Measurements from ENCODE around the gene NF1.
"Not testable (repeated sequence)": the region's sequence is repeated elsewhere in the genome, so short reads cannot be mapped to it uniquely, and the experiment has no call there.

Gene NF1

DNA sequence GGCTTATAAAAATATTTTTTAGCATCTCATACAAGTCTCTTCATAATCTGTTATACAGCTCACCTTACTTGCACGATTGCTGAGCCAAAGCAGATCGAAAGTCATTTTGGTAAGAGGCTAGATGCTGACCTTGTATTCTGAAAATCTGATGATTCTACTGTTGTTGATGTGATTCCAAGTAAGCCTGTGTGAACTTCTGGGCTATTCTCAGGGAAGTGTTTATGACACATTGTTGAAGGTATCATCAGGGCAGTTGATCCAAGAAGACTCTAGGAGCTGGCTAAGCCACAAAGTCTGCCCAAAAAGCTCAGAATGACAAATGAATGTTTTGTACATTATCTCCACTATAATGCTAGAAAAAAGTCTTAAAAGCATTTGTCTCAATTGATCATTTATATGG lies 186.3 kb downstream of the NF1 start:
- Histone ChIP-seq H3K9me3 (ENCODE audit: low read depth, low read length) (no peaks in the 10 kb centered on the region), H3K27ac (no peak overlapping the region), H3K9ac (ENCODE audit: insufficient read length) (no peak overlapping the region), H3K4me3 (no peak overlapping the region), H3K36me3 (ENCODE audit: insufficient read depth, low read length) (peaks cover 13% of the 10 kb centered on the region; the same call in 1 of the 2 replicates)
- DNase-seq (ENCODE audit: low read depth, low spot score) = no peak
- TF ChIP-seq POLR2AphosphoS5 (IDR thresholded peaks at IDR 0.05; ENCODE audit: borderline replicate concordance, low read depth, low read length) = no peak
- no peak for TF ChIP-seq FOXP2 (optimal IDR thresholded peaks at IDR 0.05; ENCODE audit: control extremely low read depth, extremely low read length, insufficient read depth)
- TF ChIP-seq EZH2 (IDR thresholded peaks at IDR 0.05) = no peak

DNA sequence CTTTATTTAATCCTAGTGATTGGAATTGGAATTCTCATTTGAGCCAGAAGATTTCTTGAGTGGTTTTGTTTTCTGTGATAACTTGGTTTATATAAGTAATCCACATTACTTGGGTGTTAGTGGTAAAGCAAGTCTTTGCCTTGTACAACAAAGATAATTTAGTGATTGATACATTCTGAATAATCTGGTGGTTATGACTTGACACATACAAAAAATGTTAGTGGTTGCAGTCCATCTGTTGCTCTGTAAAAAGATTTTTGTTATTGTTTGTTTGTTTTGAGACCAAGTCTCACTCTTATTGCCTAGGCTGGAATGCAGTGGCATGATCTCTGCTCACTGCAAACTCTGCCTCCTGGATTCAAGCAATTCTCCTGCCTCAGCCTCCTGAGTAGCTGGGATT lies 189.1 kb downstream of the NF1 start:
- Histone ChIP-seq H3K9ac (ENCODE audit: insufficient read length) (no peak overlapping the region), H3K27ac (no peak overlapping the region), H3K9me3 (ENCODE audit: low read depth, low read length) (no peaks in the 10 kb centered on the region), H3K36me3 (ENCODE audit: insufficient read depth, low read length) (0 out of 2 replicates have a peak, but pooled peaks cover 12% of the 10 kb centered on the region), H3K4me3 (no peak overlapping the region)
- TF ChIP-seq FOXP2 (optimal IDR thresholded peaks at IDR 0.05; ENCODE audit: control extremely low read depth, extremely low read length, insufficient read depth) (no peak), POLR2AphosphoS5 (IDR thresholded peaks at IDR 0.05; ENCODE audit: borderline replicate concordance, low read depth, low read length) (no peak), EZH2 (IDR thresholded peaks at IDR 0.05) (no peak)
- DNase-seq (ENCODE audit: low read depth, low spot score) = no peak

DNA sequence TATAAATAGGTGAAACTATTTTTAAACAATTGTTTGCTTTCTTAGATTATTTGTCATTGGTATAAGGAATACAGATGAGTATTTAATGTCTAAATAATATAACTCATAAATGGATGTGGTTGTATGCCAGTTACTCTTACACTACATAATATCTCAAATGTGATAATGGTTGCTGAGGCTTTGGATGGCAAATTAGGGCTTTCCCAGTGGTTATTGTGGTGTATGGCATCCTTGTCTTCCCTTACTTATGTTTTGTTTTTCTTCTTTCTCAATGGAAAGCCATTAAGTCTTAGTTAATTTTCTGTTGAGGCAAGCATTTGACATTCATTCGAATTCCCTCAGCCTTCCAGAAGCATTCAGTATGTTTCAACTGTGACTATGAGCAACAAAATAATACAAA lies 191.8 kb downstream of the NF1 start:
- Histone ChIP-seq H3K4me3 (no peak overlapping the region), H3K9me3 (ENCODE audit: low read depth, low read length) (no peaks in the 10 kb centered on the region), H3K27ac (no peak overlapping the region), H3K9ac (ENCODE audit: insufficient read length) (no peak overlapping the region), H3K36me3 (ENCODE audit: insufficient read depth, low read length) (peaks cover 11% of the 10 kb centered on the region)
- TF ChIP-seq FOXP2 (optimal IDR thresholded peaks at IDR 0.05; ENCODE audit: control extremely low read depth, extremely low read length, insufficient read depth) (no peak), POLR2AphosphoS5 (IDR thresholded peaks at IDR 0.05; ENCODE audit: borderline replicate concordance, low read depth, low read length) (no peak), EZH2 (IDR thresholded peaks at IDR 0.05) (no peak)
- DNase-seq (ENCODE audit: low read depth, low spot score) = no peak

DNA sequence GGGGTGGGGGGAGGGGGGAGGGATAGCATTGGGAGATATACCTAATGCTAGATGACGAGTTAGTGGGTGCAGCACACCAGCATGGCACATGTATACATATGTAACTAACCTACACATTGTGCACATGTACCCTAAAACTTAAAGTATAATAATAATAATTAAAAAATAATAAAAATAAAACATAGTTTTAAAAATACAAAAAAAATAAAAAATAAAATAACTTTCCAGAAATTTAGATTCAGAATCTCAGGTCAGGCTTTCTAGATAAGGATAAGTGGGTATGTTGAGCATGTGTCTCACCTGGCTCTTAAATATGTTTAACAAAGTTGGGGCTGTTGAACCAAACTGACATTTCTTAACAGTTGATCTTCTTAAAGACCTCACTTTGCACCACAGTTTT lies 193.2 kb downstream of the NF1 start:
- peaks cover 15% of the 10 kb centered on the region for H3K36me3 ChIP-seq (ENCODE audit: insufficient read depth, low read length)
- not testable (repeated sequence) for H3K4me3 ChIP-seq; H3K27ac ChIP-seq; DNase-seq (ENCODE audit: low read depth, low spot score); H3K9ac ChIP-seq (ENCODE audit: insufficient read length); H3K9me3 ChIP-seq (ENCODE audit: low read depth, low read length)

DNA sequence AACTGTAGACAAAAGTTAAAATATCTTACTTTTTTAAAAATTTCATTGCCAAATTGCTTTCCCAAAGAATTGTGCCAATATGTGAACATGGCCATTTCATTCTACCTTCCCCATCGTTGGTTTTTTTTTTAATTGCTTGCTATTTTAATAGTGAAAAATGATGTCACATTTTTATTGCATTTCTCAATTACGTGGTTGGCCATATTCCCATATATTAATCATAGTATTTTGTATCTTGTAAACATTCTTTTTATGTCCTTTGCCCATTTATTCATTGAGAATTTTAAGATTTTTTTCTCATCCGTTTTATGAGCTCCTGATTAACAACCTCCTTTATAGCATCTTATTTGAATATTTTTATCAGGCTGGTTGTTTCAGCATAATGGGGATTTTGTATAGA lies 195.0 kb downstream of the NF1 start:
- no peak for DNase-seq (ENCODE audit: low read depth, low spot score)
- TF ChIP-seq EZH2 (IDR thresholded peaks at IDR 0.05) = no peak
- no peak for TF ChIP-seq POLR2AphosphoS5 (IDR thresholded peaks at IDR 0.05; ENCODE audit: borderline replicate concordance, low read depth, low read length)
- no peak for TF ChIP-seq FOXP2 (optimal IDR thresholded peaks at IDR 0.05; ENCODE audit: control extremely low read depth, extremely low read length, insufficient read depth)
- Histone ChIP-seq H3K9ac (ENCODE audit: insufficient read length) (no peak overlapping the region), H3K36me3 (ENCODE audit: insufficient read depth, low read length) (peaks cover 15% of the 10 kb centered on the region), H3K4me3 (no peak overlapping the region), H3K27ac (no peak overlapping the region), H3K9me3 (ENCODE audit: low read depth, low read length) (no peaks in the 10 kb centered on the region)

DNA sequence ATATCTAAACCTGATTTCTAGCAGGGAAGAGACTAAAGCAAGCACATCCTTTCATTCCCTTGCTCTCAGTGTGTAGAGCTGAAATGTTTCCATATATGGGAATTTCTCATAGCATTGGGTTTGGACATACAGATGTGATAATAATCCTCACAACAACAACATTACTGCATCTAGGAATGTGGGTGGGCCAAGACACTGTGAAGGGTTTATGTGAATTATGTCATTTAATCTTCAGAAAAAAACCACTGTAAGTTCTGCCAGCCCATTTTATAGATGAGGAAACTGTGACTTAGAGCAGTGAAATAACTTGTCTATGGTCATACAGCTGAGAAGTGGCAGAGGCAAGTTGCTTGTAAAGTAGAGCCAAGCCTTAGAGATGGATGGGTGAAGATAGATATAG lies 197.0 kb downstream of the NF1 start:
- Histone ChIP-seq H3K9ac (ENCODE audit: insufficient read length) (no peak overlapping the region), H3K4me3 (no peak overlapping the region), H3K36me3 (ENCODE audit: insufficient read depth, low read length) (peaks cover 12% of the 10 kb centered on the region), H3K9me3 (ENCODE audit: low read depth, low read length) (no peaks in the 10 kb centered on the region), H3K27ac (no peak overlapping the region)
- TF ChIP-seq EZH2 (IDR thresholded peaks at IDR 0.05) (no peak), FOXP2 (optimal IDR thresholded peaks at IDR 0.05; ENCODE audit: control extremely low read depth, extremely low read length, insufficient read depth) (no peak), POLR2AphosphoS5 (IDR thresholded peaks at IDR 0.05; ENCODE audit: borderline replicate concordance, low read depth, low read length) (no peak)
- DNase-seq (ENCODE audit: low read depth, low spot score) = no peak

DNA sequence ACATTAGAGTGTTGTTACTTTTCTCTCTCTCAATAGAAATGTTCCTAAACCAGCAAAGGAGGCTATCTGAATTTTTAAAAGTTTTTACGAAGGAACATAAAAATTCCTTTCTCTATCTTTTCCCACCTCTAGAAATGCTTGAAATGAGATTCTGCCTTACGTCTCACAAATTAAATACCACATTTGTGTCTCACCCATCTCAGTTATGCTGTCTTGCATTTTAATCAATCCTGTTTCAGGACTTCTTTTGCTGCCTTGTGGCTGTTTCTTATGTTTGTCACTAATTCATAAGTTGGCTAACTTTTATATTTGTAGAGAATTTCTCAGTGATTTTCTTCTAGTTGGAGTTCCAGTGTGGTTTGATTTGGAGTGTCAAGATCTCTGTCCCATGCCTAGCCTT lies 198.8 kb downstream of the NF1 start:
- Histone ChIP-seq H3K27ac (no peak overlapping the region), H3K4me3 (no peak overlapping the region), H3K9me3 (ENCODE audit: low read depth, low read length) (no peaks in the 10 kb centered on the region), H3K36me3 (ENCODE audit: insufficient read depth, low read length) (peaks cover 8% of the 10 kb centered on the region), H3K9ac (ENCODE audit: insufficient read length) (no peak overlapping the region)
- DNase-seq (ENCODE audit: low read depth, low spot score) = no peak
- TF ChIP-seq EZH2 (IDR thresholded peaks at IDR 0.05) = no peak
- no peak for TF ChIP-seq FOXP2 (optimal IDR thresholded peaks at IDR 0.05; ENCODE audit: control extremely low read depth, extremely low read length, insufficient read depth)
- TF ChIP-seq POLR2AphosphoS5 (IDR thresholded peaks at IDR 0.05; ENCODE audit: borderline replicate concordance, low read depth, low read length) = no peak

DNA sequence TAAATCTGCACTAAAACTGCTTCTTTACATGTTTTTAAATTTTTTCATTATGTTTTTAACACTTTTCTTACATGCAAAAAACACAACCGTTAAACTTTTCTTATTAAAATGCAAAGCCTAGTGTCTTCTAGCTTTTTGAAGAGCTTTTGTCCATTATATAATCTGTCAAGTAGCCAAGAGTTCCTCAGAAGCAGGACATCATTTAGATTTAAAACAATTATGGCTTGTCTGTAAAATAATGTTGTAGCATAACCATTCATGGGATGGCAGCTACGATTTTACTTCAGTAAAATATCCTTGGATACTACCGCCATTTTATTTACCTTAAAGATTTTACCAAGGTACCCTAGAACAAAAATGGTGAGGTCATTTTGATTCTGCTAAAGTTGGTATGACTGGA lies 199.5 kb downstream of the NF1 start:
- no peak overlapping the region for H3K27ac ChIP-seq
- H3K4me3 ChIP-seq = no peak overlapping the region
- no peak overlapping the region for H3K9ac ChIP-seq (ENCODE audit: insufficient read length)
- TF ChIP-seq EZH2 (IDR thresholded peaks at IDR 0.05) = no peak
- no peak for TF ChIP-seq POLR2AphosphoS5 (IDR thresholded peaks at IDR 0.05; ENCODE audit: borderline replicate concordance, low read depth, low read length)
- TF ChIP-seq FOXP2 (optimal IDR thresholded peaks at IDR 0.05; ENCODE audit: control extremely low read depth, extremely low read length, insufficient read depth) = no peak
- no peak for DNase-seq (ENCODE audit: low read depth, low spot score)
- H3K9me3 ChIP-seq (ENCODE audit: low read depth, low read length) = no peaks in the 10 kb centered on the region
- H3K36me3 ChIP-seq (ENCODE audit: insufficient read depth, low read length) = peaks cover 8% of the 10 kb centered on the region

DNA sequence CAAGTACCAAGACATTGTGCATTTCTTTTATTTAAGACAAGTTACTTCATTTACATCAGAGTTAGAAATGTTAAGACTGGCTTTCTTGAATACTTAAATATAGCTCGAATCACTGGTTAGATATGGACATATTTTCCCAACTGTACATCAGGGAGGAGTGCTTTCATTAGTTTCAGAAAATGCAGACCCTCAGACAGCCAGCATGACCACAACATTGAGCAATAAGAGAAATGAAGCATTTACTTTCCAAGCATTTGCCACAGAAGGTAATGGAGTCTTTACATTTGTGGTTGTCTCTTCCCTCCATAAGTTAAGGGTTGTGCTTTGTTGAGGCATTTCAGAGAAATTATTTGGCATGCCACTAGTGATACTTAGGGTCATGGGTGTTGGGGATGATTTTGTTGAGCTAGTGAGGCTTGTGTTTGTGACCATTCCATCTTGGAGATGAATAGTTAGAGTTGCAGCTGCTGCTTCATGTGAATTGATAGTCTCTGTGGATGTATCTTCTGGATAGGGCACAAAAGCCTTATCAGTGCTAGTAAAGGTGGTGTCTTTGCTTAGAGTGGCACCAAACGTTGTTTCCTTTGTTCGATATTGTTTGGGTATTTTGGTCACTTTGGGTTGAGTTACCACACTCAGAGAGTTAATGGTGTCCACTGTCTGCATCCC lies 200.2 kb downstream of the NF1 start:
- TF ChIP-seq FOXP2 (optimal IDR thresholded peaks at IDR 0.05; ENCODE audit: control extremely low read depth, extremely low read length, insufficient read depth) (no peak), POLR2AphosphoS5 (IDR thresholded peaks at IDR 0.05; ENCODE audit: borderline replicate concordance, low read depth, low read length) (no peak), EZH2 (IDR thresholded peaks at IDR 0.05) (no peak)
- H3K9ac ChIP-seq (ENCODE audit: insufficient read length) = no peak overlapping the region
- no peak overlapping the region for H3K27ac ChIP-seq

More for the DNA sequence above, 200.2 kb downstream of the NF1 start:
- Histone ChIP-seq H3K4me3 (no peak overlapping the region), H3K9me3 (ENCODE audit: low read depth, low read length) (no peaks in the 10 kb centered on the region), H3K36me3 (ENCODE audit: insufficient read depth, low read length) (peaks cover 8% of the 10 kb centered on the region)
- no peak for DNase-seq (ENCODE audit: low read depth, low spot score)

Measured in SK-N-MC (cell line).